Neutrophil (primary cell): ENCODE results near the gene KDM1B.

Source experiments
- H3K27ac ChIP-seq: fragments of 200-600 bp; sonication (generic); 2 replicates; pipeline ENCODE4 v1.5.1; 2016; ENCODE audit warnings: mild to moderate bottlenecking, moderate library complexity
- H3K27me3 ChIP-seq: fragments of 200-600 bp; sonication (generic); 2 replicates; pipeline ENCODE4 v1.6.0; 2016; ENCODE audit warnings: mild to moderate bottlenecking
- H3K36me3 ChIP-seq: fragments of 200-600 bp; sonication (generic); 2 replicates; pipeline ENCODE4 v1.5.1; 2017
- H3K4me1 ChIP-seq, 2 experiments: fragments of 200-600 bp in 1 of 2; sonication (generic) in 1 of 2; 1 replicate in 1 of 2; 2 replicates in 1 of 2; pipeline versions ENCODE4 v1.5.1 to v1.6.1; 2013 to 2016; ENCODE audit warnings: low read depth in 1 of 2, low read length in 1 of 2, mild to moderate bottlenecking in 1 of 2, moderate library complexity in 1 of 2; ENCODE audit not compliant: control insufficient read depth in 1 of 2, insufficient read depth in 1 of 2
- H3K4me3 ChIP-seq, 2 experiments: fragments of 200-600 bp in 1 of 2; sonication (generic) in 1 of 2; 1 replicate in 1 of 2; 2 replicates in 1 of 2; pipeline ENCODE4 v1.5.1; 2013 to 2016; ENCODE audit warnings: low read depth in 1 of 2, low read length in 1 of 2, mild to moderate bottlenecking in 1 of 2, moderate library complexity in 1 of 2
- H3K9me3 ChIP-seq: fragments of 200-600 bp; sonication (generic); 2 replicates; pipeline ENCODE4 v1.5.1; 2016
- CTCF ChIP-seq: fragments of 200-600 bp; sonication (generic); IDR thresholded peaks from 2 replicates; pipeline ENCODE4 v1.5.1; 2016; ENCODE audit warnings: antibody characterized with exemption

Gene KDM1B

DNA sequence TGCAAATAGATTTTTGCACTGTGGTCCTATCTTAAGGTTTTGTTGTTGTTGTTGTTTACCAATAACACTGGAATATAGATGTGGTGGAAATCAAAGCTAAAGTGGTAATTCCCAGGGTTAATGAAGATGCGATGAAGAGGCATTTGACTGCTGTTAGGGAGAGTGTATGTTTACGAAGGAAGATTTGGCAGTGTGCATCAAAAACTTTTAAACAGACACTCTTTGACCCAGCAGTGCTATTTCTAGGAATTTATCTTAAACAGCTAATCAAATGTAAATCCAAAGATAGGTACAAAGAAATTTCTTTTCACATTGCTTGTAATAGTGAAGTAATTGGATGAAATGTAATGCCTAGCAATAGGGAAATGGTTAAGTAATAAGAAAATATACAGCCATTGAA, 34.0 kb downstream of the KDM1B start:
- Histone ChIP-seq H3K4me3 (no peak overlapping the region), H3K4me1 (peaks cover 10 to 12% of the 10 kb centered on the region in 2 experiments), H3K9me3 (no peaks in the 10 kb centered on the region), H3K27ac (no peak overlapping the region), H3K36me3 (peaks cover 78% of the 10 kb centered on the region), H3K27me3 (no peaks in the 10 kb centered on the region)
- TF ChIP-seq CTCF = no peak

DNA sequence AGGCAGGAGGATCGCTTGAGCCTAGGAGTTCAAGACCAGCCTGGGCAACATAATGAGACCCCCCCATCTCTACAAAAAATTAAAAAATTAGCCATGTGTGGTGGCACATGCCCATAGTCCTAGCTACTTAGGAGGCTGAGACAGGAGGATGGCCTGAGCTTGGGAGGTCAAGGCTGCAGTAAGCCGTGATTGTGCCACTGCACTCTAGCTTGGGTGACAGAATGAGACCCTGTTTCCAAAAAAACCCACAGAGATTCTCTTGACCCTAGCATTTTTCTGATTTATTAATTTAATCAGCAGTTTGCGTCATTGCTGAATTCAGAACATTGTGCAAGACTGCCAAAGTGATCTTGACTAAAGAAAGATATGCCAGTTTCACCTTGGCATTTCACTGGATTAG, 36.8 kb downstream of the KDM1B start:
- no peaks in the 10 kb centered on the region for H3K4me1 ChIP-seq
- no peaks in the 10 kb centered on the region for H3K27me3 ChIP-seq
- no peaks in the 10 kb centered on the region for H3K9me3 ChIP-seq
- no peak overlapping the region for H3K4me3 ChIP-seq
- peaks cover 90% of the 10 kb centered on the region for H3K36me3 ChIP-seq
- H3K27ac ChIP-seq = no peak overlapping the region
- TF ChIP-seq CTCF = no peak

DNA sequence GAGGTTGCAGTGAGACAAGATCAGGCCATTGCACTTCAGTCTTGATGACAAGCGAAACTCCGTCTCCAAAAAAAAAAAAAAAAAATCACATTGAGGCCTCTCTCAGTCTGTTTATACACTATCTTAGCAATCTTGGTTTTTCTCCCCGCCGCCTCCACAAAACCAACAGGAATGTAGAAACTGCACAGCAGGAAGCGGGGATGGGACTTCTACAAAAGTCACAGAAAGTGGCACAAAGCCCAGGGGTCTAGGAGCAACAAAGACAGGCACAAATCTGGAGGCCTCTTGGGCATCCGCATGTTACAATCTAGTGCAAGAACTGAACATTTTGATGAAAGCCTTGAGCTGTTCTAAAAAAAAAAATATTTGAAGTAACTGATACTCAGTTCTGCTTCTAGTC, 48.6 kb downstream of the KDM1B start:
- no peaks in the 10 kb centered on the region for H3K9me3 ChIP-seq
- no peaks in the 10 kb centered on the region for H3K27me3 ChIP-seq
- no peak for TF ChIP-seq CTCF
- no peak overlapping the region for H3K27ac ChIP-seq
- no peak overlapping the region for H3K4me3 ChIP-seq
- peaks cover 98% of the 10 kb centered on the region for H3K36me3 ChIP-seq
- no peaks in the 10 kb centered on the region for H3K4me1 ChIP-seq

DNA sequence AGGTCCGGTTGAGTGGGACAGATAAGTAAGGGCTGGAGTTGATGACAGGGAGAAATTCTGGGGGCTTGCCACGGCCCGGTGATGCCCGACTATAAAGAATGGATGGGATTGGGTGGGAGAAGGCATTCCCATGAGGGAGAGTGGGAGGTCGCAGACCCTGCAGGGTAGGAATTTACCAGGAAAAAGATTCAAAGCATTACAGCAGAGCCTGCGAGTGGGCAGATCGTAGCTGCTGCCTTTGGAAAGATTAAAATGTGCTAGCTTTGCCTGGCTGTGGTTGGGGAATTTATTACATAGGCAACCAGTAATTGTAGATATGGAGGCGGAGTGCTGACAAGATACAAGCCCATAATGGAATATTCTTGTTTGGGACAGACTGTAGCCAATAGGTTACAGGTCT, 49.5 kb downstream of the KDM1B start:
- H3K36me3 ChIP-seq = peaks cover 98% of the 10 kb centered on the region
- no peak overlapping the region for H3K27ac ChIP-seq
- H3K9me3 ChIP-seq = no peaks in the 10 kb centered on the region
- H3K4me1 ChIP-seq = no peaks in the 10 kb centered on the region
- TF ChIP-seq CTCF = no peak
- H3K4me3 ChIP-seq = no peak overlapping the region
- H3K27me3 ChIP-seq = no peaks in the 10 kb centered on the region

GRCh38 chr6:18206591-18206990, 51.4 kb downstream of the KDM1B start:
- Histone ChIP-seq H3K9me3 (no peaks in the 10 kb centered on the region), H3K27ac (no peak overlapping the region), H3K4me1 (no peaks in the 10 kb centered on the region), H3K36me3 (peaks cover 96% of the 10 kb centered on the region), H3K27me3 (no peaks in the 10 kb centered on the region), H3K4me3 (no peak overlapping the region)
- no peak for TF ChIP-seq CTCF

DNA sequence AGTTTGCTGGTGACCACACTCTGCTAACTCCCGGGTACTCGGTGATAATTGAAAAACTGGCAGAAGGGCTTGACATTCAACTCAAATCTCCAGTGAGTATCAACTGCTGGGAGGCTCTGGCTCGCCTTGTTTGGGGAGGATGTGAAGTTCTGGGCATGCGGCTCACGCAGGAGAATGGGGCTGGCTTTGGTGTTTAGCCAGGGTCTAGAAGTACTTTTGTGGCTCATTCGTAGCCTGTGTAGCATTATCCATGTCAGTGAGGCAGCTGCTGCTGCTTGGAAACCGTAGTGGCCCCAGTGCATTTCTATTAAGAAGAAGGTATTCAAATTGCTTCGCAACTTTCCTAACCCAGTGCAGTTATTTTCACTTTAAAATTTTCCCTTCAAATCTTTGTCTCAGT, 52.2 kb downstream of the KDM1B start:
- Histone ChIP-seq H3K36me3 (peaks cover 96% of the 10 kb centered on the region), H3K4me1 (no peaks in the 10 kb centered on the region), H3K27me3 (no peaks in the 10 kb centered on the region), H3K9me3 (no peaks in the 10 kb centered on the region), H3K4me3 (no peak overlapping the region), H3K27ac (no peak overlapping the region)
- TF ChIP-seq CTCF = no peak
